Endothelial cell (in vitro differentiated cells): ENCODE results near the gene RGL1. TPM values are rescaled to one million over a fixed set of nuclear protein-coding genes. Genes with fewer than 3 reads are reported as not detected.

Experiments used
- DNase-seq: peaks from one replicate; pipeline ENCODE4 v3.0.0; 2021; ENCODE audit warnings: low spot score
- H3K27ac Mint-ChIP-seq: one replicate; pipeline ENCODE4 v1.8.0; 2021; ENCODE audit warnings: mixed read lengths, inconsistent platforms; ENCODE audit not compliant: unreplicated experiment
- H3K27me3 Mint-ChIP-seq: one replicate; pipeline ENCODE4 v1.8.0; 2021; ENCODE audit warnings: mild to moderate bottlenecking, moderate library complexity, mixed read lengths, inconsistent platforms; ENCODE audit not compliant: unreplicated experiment
- H3K36me3 Mint-ChIP-seq: one replicate; pipeline ENCODE4 v1.8.0; 2021; ENCODE audit warnings: mild to moderate bottlenecking, low read depth, mixed read lengths, inconsistent platforms; ENCODE audit not compliant: unreplicated experiment
- H3K4me1 Mint-ChIP-seq: one replicate; pipeline ENCODE4 v1.8.0; 2021; ENCODE audit warnings: mild to moderate bottlenecking, mixed read lengths, inconsistent platforms; ENCODE audit not compliant: unreplicated experiment
- H3K4me3 Mint-ChIP-seq: one replicate; pipeline ENCODE4 v1.8.0; 2021; ENCODE audit warnings: mild to moderate bottlenecking, mixed read lengths, inconsistent platforms; ENCODE audit not compliant: unreplicated experiment
- H3K9me3 Mint-ChIP-seq: one replicate; pipeline ENCODE4 v1.8.0; 2021; ENCODE audit warnings: mixed read lengths, inconsistent platforms; ENCODE audit not compliant: unreplicated experiment
- CTCF ChIP-seq: fragments of 200-600 bp; sonication (generic); IDR thresholded peaks from one replicate; pipeline ENCODE4 v1.5.0; 2021; ENCODE audit warnings: antibody characterized with exemption; ENCODE audit not compliant: unreplicated experiment
- total RNA-seq: library from RNA; stranded (reverse); fragmentation: NEBNext Ultra II Directional; extraction: Animal tissue kit (Norgen Biotek cat#: 25700); gene quantifications from one replicate; pipeline ENCODE4 v1.2.1, GENCODE V29; 2021; ENCODE audit not compliant: unreplicated experiment

The RGL1 gene
- total RNA-seq, 1 donor from 2014 or later, result 60.7 TPM

- Mint-ChIP-seq H3K27me3 (peaks cover 6% of the 10 kb centered on the region), H3K36me3 (peaks cover 3% of the 10 kb centered on the region), H3K9me3 (no peaks in the 10 kb centered on the region), H3K4me1 (no peaks in the 10 kb centered on the region), H3K4me3 (no peak overlapping the region), H3K27ac (no peak overlapping the region)
- DNase-seq, result no peak
- TF ChIP-seq CTCF, result no peak
Observed at GRCh38 chr1:183934314-183934713, 129.4 kb downstream of the RGL1 start.

GRCh38 chr1:183936009-183936408, 131.1 kb downstream of the RGL1 start:
- Mint-ChIP-seq H3K36me3 (peaks cover 3% of the 10 kb centered on the region), H3K4me3 (no peak overlapping the region), H3K27me3 (peaks cover 6% of the 10 kb centered on the region), H3K27ac (no peak overlapping the region), H3K9me3 (no peaks in the 10 kb centered on the region), H3K4me1 (no peaks in the 10 kb centered on the region)
- no peak for DNase-seq
- no peak for TF ChIP-seq CTCF

GRCh38 chr1:183936791-183937190, 131.9 kb downstream of the RGL1 start:
- Mint-ChIP-seq H3K4me3 (no peak overlapping the region), H3K27ac (no peak overlapping the region), H3K27me3 (peaks cover 6% of the 10 kb centered on the region), H3K4me1 (no peaks in the 10 kb centered on the region), H3K9me3 (no peaks in the 10 kb centered on the region), H3K36me3 (no peaks in the 10 kb centered on the region)
- DNase-seq, result no peak
- no peak for TF ChIP-seq CTCF

GRCh38 chr1:183937611-183938010, 132.7 kb downstream of the RGL1 start:
- H3K36me3 Mint-ChIP-seq, result no peaks in the 10 kb centered on the region
- TF ChIP-seq CTCF, result no peak
- no peak overlapping the region for H3K4me3 Mint-ChIP-seq
- H3K27ac Mint-ChIP-seq, result no peak overlapping the region
- peaks cover 6% of the 10 kb centered on the region for H3K27me3 Mint-ChIP-seq
- H3K9me3 Mint-ChIP-seq, result no peaks in the 10 kb centered on the region
- no peak for DNase-seq
- H3K4me1 Mint-ChIP-seq, result no peaks in the 10 kb centered on the region

GRCh38 chr1:183941001-183941400, 136.1 kb downstream of the RGL1 start:
- no peak for DNase-seq
- H3K9me3 Mint-ChIP-seq, result no peaks in the 10 kb centered on the region
- no peak overlapping the region for H3K27ac Mint-ChIP-seq
- no peaks in the 10 kb centered on the region for H3K27me3 Mint-ChIP-seq
- no peaks in the 10 kb centered on the region for H3K36me3 Mint-ChIP-seq
- no peak overlapping the region for H3K4me3 Mint-ChIP-seq
- H3K4me1 Mint-ChIP-seq, result peaks cover 16% of the 10 kb centered on the region
- TF ChIP-seq CTCF, result no peak
